ENCODE data around the gene OXGR1. TPM values are rescaled to one million over a fixed set of nuclear protein-coding genes. Genes with fewer than 3 reads are reported as not detected.

Gene OXGR1
- polyA plus RNA-seq, 1 donor from 2014 or later: not detected

DNA sequence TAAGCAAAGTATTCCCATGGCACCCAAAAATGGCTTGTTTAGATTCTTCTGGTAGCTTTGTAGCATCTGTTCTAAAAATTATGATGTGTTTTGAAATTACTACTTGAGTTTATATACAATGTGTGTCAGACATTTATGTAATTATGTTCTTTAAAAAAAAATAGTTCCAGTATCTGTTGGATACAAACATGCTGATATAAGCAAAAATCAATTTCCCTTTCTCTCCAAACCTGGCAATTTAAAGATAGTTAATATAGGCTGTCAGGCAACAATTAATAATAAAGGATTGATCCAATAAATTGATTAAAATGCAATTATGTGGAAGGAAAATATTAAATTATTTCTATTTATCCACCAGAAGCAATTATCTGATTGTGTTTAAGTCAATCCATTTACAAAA is 41.7 kb downstream of the OXGR1 start:
- H3K27ac ChIP-seq (ENCODE audit: low read length): no peak overlapping the region
- TF ChIP-seq TAF1 (IDR thresholded peaks at IDR 0.05; ENCODE audit: low read depth) (no peak), POLR2AphosphoS5 (IDR thresholded peaks at IDR 0.05) (no peak), EZH2 (IDR thresholded peaks at IDR 0.05; ENCODE audit: borderline replicate concordance, insufficient read depth, low read length, poor library complexity, severe bottlenecking) (no peak), REST (IDR thresholded peaks at IDR 0.05; ENCODE audit: borderline replicate concordance) (no peak), SMC3 (conservative IDR thresholded peaks at IDR 0.05; ENCODE audit: poor library complexity) (no peak)
- no peaks in the 10 kb centered on the region for H3K79me2 ChIP-seq (replicated peaks; ENCODE audit: insufficient read depth, low read length)
- no peaks in the 10 kb centered on the region for H4K20me1 ChIP-seq (ENCODE audit: insufficient read depth)
- no peaks in the 10 kb centered on the region for H3K9me2 ChIP-seq (ENCODE audit: insufficient read depth, low read length)
- no peak overlapping the region for H3K4me3 ChIP-seq (ENCODE audit: low read length)
- H2AFZ ChIP-seq (ENCODE audit: low read depth, low read length): no peak overlapping the region
- H3K27me3 ChIP-seq (ENCODE audit: insufficient read depth, low read depth, low read length): no peaks in the 10 kb centered on the region
- H3K9ac ChIP-seq (ENCODE audit: low read length): no peak overlapping the region
- no peak overlapping the region for H3K4me2 ChIP-seq (ENCODE audit: low read length)
- no peaks in the 10 kb centered on the region for H3K9me3 ChIP-seq (ENCODE audit: low read length)
- no peaks in the 10 kb centered on the region for H3F3A ChIP-seq (ENCODE audit: insufficient read depth, low read length, poor library complexity, severe bottlenecking)
- no peaks in the 10 kb centered on the region for H3K36me3 ChIP-seq (ENCODE audit: insufficient read depth, low read length)

DNA sequence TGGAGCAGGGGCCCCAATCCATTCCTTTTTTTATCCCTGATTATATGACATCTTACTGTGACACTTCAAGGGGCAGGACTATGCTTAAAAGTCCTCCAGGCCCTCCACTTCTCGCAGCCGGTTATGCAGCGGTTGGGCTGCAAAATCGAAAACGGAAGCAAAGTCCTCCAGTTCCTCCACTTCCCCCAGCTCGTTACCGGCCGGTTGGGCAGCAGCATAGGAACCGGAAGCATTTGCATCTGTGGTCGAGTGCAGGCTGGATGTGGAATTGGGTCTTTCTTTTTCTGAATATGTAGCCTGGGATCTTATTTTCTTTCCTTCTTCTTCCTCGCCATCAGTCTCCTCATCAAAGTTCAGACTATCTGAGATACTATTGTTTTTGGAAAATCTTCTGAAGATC is 46.1 kb downstream of the OXGR1 start:
- H3K9ac ChIP-seq (ENCODE audit: low read length): no peak overlapping the region
- no peaks in the 10 kb centered on the region for H3K79me2 ChIP-seq (replicated peaks; ENCODE audit: insufficient read depth, low read length)
- no peak overlapping the region for H3K4me3 ChIP-seq (ENCODE audit: low read length)
- H3F3A ChIP-seq (ENCODE audit: insufficient read depth, low read length, poor library complexity, severe bottlenecking): no peaks in the 10 kb centered on the region
- no peak overlapping the region for H2AFZ ChIP-seq (ENCODE audit: low read depth, low read length)
- no peak overlapping the region for H3K4me2 ChIP-seq (ENCODE audit: low read length)
- H3K9me3 ChIP-seq (ENCODE audit: low read length): no peaks in the 10 kb centered on the region
- H3K9me2 ChIP-seq (ENCODE audit: insufficient read depth, low read length): no peaks in the 10 kb centered on the region
- no peaks in the 10 kb centered on the region for H3K27me3 ChIP-seq (ENCODE audit: insufficient read depth, low read depth, low read length)
- H4K20me1 ChIP-seq (ENCODE audit: insufficient read depth): no peaks in the 10 kb centered on the region
- no peak overlapping the region for H3K27ac ChIP-seq (ENCODE audit: low read length)
- no peaks in the 10 kb centered on the region for H3K36me3 ChIP-seq (ENCODE audit: insufficient read depth, low read length)
- TF ChIP-seq POLR2AphosphoS5 (IDR thresholded peaks at IDR 0.05) (no peak), TAF1 (IDR thresholded peaks at IDR 0.05; ENCODE audit: low read depth) (no peak), REST (IDR thresholded peaks at IDR 0.05; ENCODE audit: borderline replicate concordance) (no peak), RAD21 (conservative IDR thresholded peaks at IDR 0.05) (no peak), EP300 (conservative IDR thresholded peaks at IDR 0.05; ENCODE audit: poor library complexity, severe bottlenecking) (no peak), SMC3 (conservative IDR thresholded peaks at IDR 0.05; ENCODE audit: poor library complexity) (no peak), MXI1 (conservative IDR thresholded peaks at IDR 0.05; ENCODE audit: poor library complexity, severe bottlenecking) (no peak), EZH2 (IDR thresholded peaks at IDR 0.05; ENCODE audit: borderline replicate concordance, insufficient read depth, low read length, poor library complexity, severe bottlenecking) (no peak)
- TF ChIP-seq, protein P1, sequence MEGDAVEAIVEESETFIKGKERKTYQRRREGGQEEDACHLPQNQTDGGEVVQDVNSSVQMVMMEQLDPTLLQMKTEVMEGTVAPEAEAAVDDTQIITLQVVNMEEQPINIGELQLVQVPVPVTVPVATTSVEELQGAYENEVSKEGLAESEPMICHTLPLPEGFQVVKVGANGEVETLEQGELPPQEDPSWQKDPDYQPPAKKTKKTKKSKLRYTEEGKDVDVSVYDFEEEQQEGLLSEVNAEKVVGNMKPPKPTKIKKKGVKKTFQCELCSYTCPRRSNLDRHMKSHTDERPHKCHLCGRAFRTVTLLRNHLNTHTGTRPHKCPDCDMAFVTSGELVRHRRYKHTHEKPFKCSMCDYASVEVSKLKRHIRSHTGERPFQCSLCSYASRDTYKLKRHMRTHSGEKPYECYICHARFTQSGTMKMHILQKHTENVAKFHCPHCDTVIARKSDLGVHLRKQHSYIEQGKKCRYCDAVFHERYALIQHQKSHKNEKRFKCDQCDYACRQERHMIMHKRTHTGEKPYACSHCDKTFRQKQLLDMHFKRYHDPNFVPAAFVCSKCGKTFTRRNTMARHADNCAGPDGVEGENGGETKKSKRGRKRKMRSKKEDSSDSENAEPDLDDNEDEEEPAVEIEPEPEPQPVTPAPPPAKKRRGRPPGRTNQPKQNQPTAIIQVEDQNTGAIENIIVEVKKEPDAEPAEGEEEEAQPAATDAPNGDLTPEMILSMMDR (IDR thresholded peaks at IDR 0.05; ENCODE audit: poor library complexity, severe bottlenecking): no peak

Measured in neural cell (in vitro differentiated cells).